Loucy (cell line): ENCODE measurements around the gene HDAC10.
"Not testable (repeated sequence)": the region's sequence is repeated elsewhere in the genome, so short reads cannot be mapped to it uniquely, and the experiment has no call there.

ENCODE experiments used
- H2AFZ ChIP-seq: fragments of 200-600 bp; sonication (generic); 2 replicates; pipeline ENCODE4 v1.6.0; 2016; ENCODE audit warnings: antibody characterized with exemption, mild to moderate bottlenecking, low read length, moderate library complexity
- H3F3A ChIP-seq: fragments of 200-600 bp; 2 replicates; pipeline ENCODE4 v1.6.0; 2016; ENCODE audit warnings: antibody characterized with exemption, low read depth, mild to moderate bottlenecking
- H3K27me3 ChIP-seq: fragments of 200-600 bp; sonication (generic); 2 replicates; pipeline ENCODE4 v1.6.1; 2014; ENCODE audit warnings: low read length, mild to moderate bottlenecking; ENCODE audit not compliant: insufficient read depth, poor library complexity, severe bottlenecking
- H3K36me3 ChIP-seq: fragments of 200-600 bp; sonication (generic); 2 replicates; pipeline ENCODE4 v1.6.1; 2016; ENCODE audit warnings: low read length; ENCODE audit not compliant: insufficient read depth
- H3K4me1 ChIP-seq: fragments of 200-600 bp; sonication (generic); 2 replicates; pipeline ENCODE4 v1.5.1; 2014; ENCODE audit warnings: low read length, mild to moderate bottlenecking; ENCODE audit not compliant: insufficient read depth, poor library complexity, severe bottlenecking
- H3K4me2 ChIP-seq: fragments of 200-600 bp; sonication (generic); 2 replicates; pipeline ENCODE4 v1.6.0; 2014; ENCODE audit warnings: antibody characterized with exemption, low read length, low read depth, mild to moderate bottlenecking; ENCODE audit not compliant: poor library complexity, severe bottlenecking
- H3K4me3 ChIP-seq: fragments of 200-600 bp; sonication (generic); 2 replicates; pipeline ENCODE4 v1.5.1; 2014; ENCODE audit warnings: low read length, mild to moderate bottlenecking, mixed read lengths; ENCODE audit not compliant: poor library complexity, severe bottlenecking
- H3K79me2 ChIP-seq: fragments of 200-600 bp; sonication (generic); 2 replicates; pipeline ENCODE4 v1.6.1; 2014; ENCODE audit warnings: low read length; ENCODE audit not compliant: insufficient read depth
- H3K9ac ChIP-seq: fragments of 200-600 bp; sonication (generic); 2 replicates; pipeline ENCODE4 v1.6.0; 2014; ENCODE audit warnings: mild to moderate bottlenecking, low read depth, low read length, moderate library complexity; ENCODE audit not compliant: poor library complexity, severe bottlenecking
- H3K9me2 ChIP-seq: fragments of 200-600 bp; sonication (generic); replicated peaks from 2 replicates; pipeline ENCODE4 v1.6.1; 2016; ENCODE audit warnings: low read depth, low read length, mixed read lengths
- H3K9me3 ChIP-seq: fragments of 200-600 bp; sonication (generic); 2 replicates; pipeline ENCODE4 v1.6.1; 2014; ENCODE audit warnings: mild to moderate bottlenecking, antibody characterized with exemption, low read length, low read depth; ENCODE audit not compliant: insufficient read depth
- H4K20me1 ChIP-seq: fragments of 200-600 bp; sonication (generic); 2 replicates; pipeline ENCODE4 v1.6.0; 2014; ENCODE audit warnings: antibody characterized with exemption, low read length, mild to moderate bottlenecking; ENCODE audit not compliant: insufficient read depth, poor library complexity, severe bottlenecking
- EZH2phosphoT487 ChIP-seq: fragments of 200-600 bp; IDR thresholded peaks from 2 replicates; pipeline ENCODE4 v1.6.1; 2018; ENCODE audit warnings: antibody characterized with exemption, mild to moderate bottlenecking, moderate library complexity, borderline replicate concordance
- TF ChIP-seq, protein P1 (sequence below): fragments of 200-600 bp; sonication (generic); conservative IDR thresholded peaks from 2 replicates; pipeline ENCODE4 v1.5.1; 2014; ENCODE audit warnings: mild to moderate bottlenecking, antibody characterized with exemption, low read length

Gene HDAC10

DNA sequence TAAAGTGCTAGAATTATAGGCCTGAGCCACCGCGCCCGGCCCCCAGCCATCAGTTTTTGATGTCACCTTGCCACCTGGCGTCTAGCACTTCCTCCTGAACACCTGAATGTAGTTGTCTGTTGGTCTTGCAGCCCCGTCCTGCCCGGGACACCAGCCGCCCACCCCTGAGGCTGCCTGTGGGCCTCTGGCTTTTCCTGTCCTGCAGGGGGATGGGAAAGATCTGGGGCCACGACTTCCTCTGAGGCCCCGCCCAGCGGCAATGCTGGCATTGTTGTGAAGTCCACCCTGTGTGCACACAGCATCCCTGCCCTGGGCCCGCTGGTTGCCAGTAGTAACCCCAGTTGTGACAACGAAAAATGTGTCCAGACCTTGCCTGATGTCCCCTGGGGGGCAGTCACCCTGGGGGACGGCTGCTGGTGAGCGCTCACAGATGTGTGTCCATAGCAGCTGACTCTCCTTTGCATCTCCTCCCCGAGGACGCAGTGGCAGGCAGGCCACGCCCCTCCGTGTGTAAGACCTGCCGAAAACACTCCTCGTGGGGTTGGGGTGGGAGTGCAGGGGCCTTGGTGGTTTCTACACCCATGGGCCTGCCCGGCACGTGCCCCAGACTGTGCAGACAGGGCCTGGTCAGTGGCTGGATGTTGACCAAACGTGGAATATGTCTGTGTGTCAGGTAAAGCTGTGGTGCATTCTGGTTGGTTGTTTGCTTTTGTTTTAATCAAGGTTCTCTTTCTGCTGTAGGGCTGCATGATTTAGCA lies 43.5 kb downstream of the HDAC10 start:
- peaks cover 6% of the 10 kb centered on the region for H4K20me1 ChIP-seq
- H3K9ac ChIP-seq, result peak overlapping the region; percentile 6
- H2AFZ ChIP-seq, result no peak overlapping the region
- no peaks in the 10 kb centered on the region for H3F3A ChIP-seq
- TF ChIP-seq EZH2phosphoT487, result no peak
- TF ChIP-seq, protein P1, sequence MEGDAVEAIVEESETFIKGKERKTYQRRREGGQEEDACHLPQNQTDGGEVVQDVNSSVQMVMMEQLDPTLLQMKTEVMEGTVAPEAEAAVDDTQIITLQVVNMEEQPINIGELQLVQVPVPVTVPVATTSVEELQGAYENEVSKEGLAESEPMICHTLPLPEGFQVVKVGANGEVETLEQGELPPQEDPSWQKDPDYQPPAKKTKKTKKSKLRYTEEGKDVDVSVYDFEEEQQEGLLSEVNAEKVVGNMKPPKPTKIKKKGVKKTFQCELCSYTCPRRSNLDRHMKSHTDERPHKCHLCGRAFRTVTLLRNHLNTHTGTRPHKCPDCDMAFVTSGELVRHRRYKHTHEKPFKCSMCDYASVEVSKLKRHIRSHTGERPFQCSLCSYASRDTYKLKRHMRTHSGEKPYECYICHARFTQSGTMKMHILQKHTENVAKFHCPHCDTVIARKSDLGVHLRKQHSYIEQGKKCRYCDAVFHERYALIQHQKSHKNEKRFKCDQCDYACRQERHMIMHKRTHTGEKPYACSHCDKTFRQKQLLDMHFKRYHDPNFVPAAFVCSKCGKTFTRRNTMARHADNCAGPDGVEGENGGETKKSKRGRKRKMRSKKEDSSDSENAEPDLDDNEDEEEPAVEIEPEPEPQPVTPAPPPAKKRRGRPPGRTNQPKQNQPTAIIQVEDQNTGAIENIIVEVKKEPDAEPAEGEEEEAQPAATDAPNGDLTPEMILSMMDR, result no peak
- peaks cover 8% of the 10 kb centered on the region for H3K79me2 ChIP-seq
- no peaks in the 10 kb centered on the region for H3K27me3 ChIP-seq
- peaks cover 10% of the 10 kb centered on the region; the same call in 1 of the 2 replicates for H3K36me3 ChIP-seq
- no peaks in the 10 kb centered on the region for H3K9me3 ChIP-seq
- H3K4me3 ChIP-seq, result no peak overlapping the region
- no peaks in the 10 kb centered on the region for H3K9me2 ChIP-seq
- H3K4me1 ChIP-seq, result peaks cover 18% of the 10 kb centered on the region
- H3K4me2 ChIP-seq, result peak overlapping the region; percentile 27

DNA sequence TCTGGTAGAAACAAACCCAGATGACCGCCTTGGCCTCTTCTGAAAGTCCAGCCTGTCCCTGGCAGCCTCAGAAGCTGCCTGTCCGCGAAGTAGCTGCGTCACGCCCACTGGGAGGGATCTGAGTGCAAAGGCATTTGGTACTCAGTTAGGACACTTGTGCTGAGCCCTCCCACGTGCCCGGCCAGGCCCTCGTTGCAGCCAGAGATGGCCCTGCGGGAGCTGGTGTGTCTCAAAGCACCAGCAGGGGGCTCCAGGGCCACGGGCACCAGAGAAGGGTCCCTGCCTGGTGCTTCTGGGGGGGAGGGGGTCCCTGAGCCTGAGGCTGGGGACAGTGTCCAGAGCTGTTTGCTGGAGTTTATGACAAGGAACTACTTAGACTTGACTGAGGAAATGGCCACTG lies 44.5 kb downstream of the HDAC10 start:
- Histone ChIP-seq H3K36me3 (peaks cover 9% of the 10 kb centered on the region; the same call in 1 of the 2 replicates), H3K9ac (no peak overlapping the region), H3K4me2 (peak overlapping the region; percentile 27), H3K9me3 (no peaks in the 10 kb centered on the region), H4K20me1 (peaks cover 16% of the 10 kb centered on the region), H3K9me2 (no peaks in the 10 kb centered on the region), H3K4me3 (no peak overlapping the region), H3K79me2 (peaks cover 18% of the 10 kb centered on the region), H3F3A (no peaks in the 10 kb centered on the region), H3K27me3 (no peaks in the 10 kb centered on the region), H2AFZ (no peak overlapping the region), H3K4me1 (peaks cover 27% of the 10 kb centered on the region)
- TF ChIP-seq, protein P1, result peak; percentile 70
- no peak for TF ChIP-seq EZH2phosphoT487

DNA sequence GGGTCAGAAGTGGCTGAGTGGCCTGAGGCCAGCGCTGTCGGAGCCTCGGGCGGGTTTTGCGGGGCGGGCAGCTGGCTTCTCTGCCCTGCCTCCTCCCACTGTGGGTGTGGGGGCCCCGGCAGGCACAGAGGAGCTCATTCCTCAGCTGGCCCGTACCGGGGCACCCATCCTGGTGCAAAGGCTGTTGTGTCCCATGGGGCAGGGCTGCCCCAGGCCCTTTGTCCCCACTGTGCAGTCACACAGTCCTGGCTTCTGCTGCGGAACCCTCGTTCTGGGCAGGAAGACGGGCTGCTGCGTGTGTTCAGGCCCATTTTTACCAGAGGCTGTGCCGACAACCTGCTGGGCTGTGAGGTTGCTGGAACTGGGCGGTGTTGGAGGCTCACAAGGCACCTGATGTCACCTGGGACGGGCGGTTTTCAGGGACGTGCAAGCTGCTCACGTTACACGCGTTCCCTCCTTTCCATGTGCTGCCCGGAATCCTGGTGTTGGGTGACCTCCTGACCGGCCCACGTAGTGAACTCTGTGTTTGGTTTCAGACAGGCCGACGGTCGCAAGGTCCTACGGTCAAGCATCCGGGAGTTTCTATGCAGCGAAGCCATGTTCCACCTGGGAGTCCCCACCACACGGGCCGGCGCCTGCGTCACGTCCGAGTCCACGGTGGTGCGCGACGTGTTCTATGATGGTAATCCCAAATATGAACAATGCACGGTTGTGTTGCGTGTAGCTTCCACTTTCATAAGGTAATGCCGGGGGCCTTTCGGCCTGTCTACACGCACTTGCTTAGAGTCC lies 45.1 kb downstream of the HDAC10 start:
- peaks cover 28% of the 10 kb centered on the region for H3K4me1 ChIP-seq
- no peaks in the 10 kb centered on the region for H3K27me3 ChIP-seq
- peaks cover 7% of the 10 kb centered on the region; the same call in 1 of the 2 replicates for H3K36me3 ChIP-seq
- no peaks in the 10 kb centered on the region for H3K9me3 ChIP-seq
- TF ChIP-seq, protein P1, result no peak
- no peak for TF ChIP-seq EZH2phosphoT487
- no peak overlapping the region for H2AFZ ChIP-seq
- peaks cover 22% of the 10 kb centered on the region for H3K79me2 ChIP-seq
- H3K9ac ChIP-seq, result no peak overlapping the region
- no peak overlapping the region for H3K4me3 ChIP-seq
- no peaks in the 10 kb centered on the region for H3F3A ChIP-seq
- no peaks in the 10 kb centered on the region for H3K9me2 ChIP-seq
- peaks cover 19% of the 10 kb centered on the region for H4K20me1 ChIP-seq
- no peak overlapping the region for H3K4me2 ChIP-seq

DNA sequence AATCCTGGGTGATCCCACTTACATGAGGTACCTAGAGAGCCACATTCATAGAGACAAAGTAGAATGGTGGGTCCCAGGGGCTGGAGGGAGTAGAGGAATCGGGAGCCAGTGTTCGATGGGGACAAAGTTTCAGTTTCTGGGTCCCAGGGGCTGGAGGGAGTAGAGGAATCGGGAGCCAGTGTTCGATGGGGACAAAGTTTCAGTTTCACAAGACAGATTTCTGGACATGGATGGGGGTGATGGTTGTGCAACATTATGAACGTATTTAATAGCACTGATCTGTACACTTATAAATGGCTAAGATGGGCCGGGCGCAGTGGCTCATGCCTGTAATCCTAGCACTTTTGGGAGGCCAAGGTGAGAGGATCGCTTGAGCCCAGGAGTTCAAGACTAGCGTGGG lies 46.1 kb downstream of the HDAC10 start:
- not testable (repeated sequence) for H3K4me3 ChIP-seq, H3K9me3 ChIP-seq, H3F3A ChIP-seq, H3K27me3 ChIP-seq, H3K9me2 ChIP-seq, H3K36me3 ChIP-seq, H3K4me2 ChIP-seq, H3K9ac ChIP-seq, H2AFZ ChIP-seq
- peaks cover 22% of the 10 kb centered on the region for H3K79me2 ChIP-seq
- H3K4me1 ChIP-seq, result peaks cover 28% of the 10 kb centered on the region
- H4K20me1 ChIP-seq, result peaks cover 15% of the 10 kb centered on the region
